DMS79 treated with DMSO at 0.1 percent for 48 hours (cell line): ENCODE results near the gene F3.

ENCODE experiments used
- DNase-seq: peaks from one replicate; lab custom pipeline; 2025; lab: John Stamatoyannopoulos, UW

Gene F3

GRCh38 chr1:94527447-94528031 lies 14.0 kb downstream of the F3 start:
- no peak for DNase-seq

GRCh38 chr1:94526152-94526980 lies 15.2 kb downstream of the F3 start:
- no peak for DNase-seq

DNA sequence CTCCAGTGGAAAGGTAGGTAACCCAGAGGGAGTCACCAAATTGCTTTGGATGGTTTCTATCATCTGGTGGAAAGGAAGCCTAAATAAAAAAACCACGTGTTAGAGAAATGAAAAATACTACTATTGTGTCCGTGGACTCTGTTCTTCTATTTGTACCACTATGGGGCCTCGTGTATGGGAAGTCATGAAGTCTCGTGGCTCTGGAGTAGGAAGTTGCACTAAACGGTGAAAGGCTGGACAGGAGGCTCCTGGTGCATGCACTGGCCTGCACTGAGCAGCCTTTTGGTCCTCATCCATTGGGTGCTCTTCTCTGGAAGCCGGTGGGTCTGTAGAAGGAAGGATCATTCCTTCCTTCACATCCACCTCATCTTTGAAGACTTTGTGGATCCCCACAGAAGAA lies 17.0 kb downstream of the F3 start:
- DNase-seq: no peak

DNA sequence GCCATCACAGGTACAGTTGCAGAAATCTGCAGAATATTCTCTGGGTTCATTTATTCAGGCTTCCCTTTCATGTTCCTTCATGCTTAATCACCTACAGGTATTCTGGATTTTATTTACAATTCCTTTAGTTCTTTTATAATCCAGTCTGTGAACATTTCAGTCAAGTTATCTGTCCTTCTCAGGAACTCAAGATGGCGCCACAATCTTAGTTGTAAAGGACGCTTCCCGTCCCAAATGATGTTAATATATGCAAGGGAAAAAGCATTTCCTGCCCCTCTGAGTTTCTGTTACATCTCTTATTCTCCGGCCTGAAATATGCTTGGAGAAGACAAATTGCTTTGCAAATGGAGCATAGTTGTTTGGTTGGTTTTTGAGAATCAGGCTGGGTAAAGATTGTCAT lies 19.3 kb downstream of the F3 start:
- no peak for DNase-seq

DNA sequence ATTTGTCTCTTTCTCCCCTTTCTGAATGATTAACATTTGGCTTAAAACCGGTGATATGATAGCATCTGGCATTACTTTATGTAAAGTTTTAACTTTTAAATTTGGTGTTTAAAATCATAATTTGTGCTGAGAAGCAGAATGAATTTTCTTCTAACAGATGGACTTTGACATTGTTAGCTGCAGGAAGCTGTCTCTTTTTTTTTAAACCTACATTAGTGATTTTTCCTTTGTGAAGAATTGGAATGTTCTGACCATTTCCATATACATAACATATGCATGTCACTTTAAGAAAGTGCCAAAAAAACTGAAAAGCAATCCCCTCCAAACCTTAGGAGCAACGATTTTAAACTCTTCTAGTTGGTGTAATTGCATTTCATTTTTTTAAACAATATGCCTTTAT lies 22.2 kb downstream of the F3 start:
- DNase-seq: no peak

- DNase-seq: no peak
Observed at GRCh38 chr1:94515296-94515947, 26.1 kb downstream of the F3 start.

- DNase-seq: peak; percentile 4
Observed at GRCh38 chr1:94514095-94514727, 27.3 kb downstream of the F3 start.

DNA sequence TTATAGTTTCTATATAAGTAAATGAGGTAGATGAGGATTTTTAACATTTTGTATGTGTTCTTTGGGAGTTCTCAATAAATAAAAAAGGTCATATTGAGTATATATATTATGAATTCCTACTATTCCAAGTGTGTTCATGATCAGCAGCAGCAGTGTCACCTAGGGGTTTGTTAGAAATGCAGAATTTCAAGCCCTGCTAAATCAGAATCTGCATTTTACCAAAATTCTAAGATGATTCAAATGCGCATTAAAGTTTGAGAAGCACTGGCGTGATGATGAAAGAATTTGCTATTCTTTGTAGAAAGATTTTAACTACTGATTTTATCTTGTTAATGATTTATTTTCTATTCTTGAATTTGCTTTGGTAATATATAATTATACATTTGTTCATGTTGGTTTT lies 28.7 kb downstream of the F3 start:
- DNase-seq: no peak

DNA sequence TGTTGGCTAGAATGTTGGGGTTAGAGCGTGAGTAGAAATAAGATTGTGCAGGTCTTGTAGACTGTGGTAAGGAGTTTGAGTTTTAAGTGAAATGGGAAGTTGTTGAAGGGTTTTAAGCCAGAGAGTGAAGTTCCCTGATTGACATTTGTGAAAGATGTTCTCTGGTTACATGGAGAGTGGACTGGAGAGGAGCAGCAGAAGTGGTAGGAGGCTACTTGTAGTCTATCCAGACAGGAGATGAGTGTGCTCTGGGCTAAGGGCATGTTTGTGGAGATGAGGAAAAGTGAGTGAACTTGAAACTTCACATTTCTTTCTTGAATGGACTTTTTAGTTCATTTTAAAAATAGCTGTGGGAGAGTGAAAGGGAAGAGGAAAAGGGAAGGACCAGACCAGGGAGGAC lies 37.0 kb downstream of the F3 start:
- no peak for DNase-seq

DNA sequence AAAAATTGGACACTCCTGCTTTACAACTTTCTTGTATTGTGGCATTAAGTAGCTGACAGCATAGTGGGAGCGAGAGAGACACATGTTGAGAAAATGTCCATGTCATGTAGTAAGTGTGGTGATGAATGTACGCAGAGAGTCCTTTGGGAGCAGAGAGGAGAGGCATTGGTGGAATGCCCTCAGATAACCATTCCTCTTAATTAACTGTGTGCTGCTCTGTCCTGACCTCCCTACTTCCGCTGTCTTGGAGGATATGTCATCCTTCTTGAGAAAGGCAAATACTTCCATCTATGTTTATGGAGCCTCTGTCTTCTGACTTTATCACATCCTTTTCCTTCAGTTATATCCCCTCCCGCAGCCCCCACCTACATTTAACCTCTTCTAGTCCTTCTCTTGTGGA lies 38.4 kb downstream of the F3 start:
- DNase-seq: no peak

DNA sequence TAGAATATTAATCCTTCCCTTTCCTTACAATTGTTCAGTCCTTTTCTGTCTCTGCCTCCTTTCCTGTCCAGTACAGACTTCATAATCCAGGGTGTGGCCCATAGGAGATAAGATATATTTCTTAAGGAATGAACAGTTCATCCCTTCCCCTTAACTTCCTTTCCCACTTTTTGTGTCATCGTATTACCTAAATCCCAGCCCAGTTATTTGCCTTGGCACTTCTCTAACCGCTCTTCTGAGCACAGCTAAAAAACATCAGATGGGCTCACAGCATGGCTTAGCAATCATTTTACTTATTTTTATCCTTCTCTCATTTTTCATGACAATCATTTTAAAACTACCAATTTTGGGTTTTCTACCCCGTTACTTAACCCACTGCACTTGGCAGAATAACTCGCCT lies 39.6 kb downstream of the F3 start:
- DNase-seq: no peak

DNA sequence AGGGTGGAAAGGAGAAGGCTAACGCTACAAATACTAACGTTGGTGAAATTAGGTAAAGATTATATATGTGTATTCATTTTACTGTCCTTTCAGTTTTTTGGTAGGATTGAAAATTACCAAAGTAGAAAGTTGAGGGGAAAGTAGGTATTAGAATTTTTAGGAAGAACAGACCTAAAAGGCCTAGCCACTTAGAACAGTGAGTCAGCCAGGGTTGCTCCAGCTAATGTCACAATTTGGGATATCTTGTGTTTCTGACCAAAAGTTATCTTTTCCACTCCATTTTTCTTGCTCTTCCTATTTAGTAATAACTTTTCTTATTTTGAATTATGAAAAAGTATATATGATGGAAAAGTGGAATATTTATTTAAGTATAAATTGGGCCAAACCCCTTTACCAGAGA lies 40.1 kb downstream of the F3 start:
- DNase-seq: no peak

DNA sequence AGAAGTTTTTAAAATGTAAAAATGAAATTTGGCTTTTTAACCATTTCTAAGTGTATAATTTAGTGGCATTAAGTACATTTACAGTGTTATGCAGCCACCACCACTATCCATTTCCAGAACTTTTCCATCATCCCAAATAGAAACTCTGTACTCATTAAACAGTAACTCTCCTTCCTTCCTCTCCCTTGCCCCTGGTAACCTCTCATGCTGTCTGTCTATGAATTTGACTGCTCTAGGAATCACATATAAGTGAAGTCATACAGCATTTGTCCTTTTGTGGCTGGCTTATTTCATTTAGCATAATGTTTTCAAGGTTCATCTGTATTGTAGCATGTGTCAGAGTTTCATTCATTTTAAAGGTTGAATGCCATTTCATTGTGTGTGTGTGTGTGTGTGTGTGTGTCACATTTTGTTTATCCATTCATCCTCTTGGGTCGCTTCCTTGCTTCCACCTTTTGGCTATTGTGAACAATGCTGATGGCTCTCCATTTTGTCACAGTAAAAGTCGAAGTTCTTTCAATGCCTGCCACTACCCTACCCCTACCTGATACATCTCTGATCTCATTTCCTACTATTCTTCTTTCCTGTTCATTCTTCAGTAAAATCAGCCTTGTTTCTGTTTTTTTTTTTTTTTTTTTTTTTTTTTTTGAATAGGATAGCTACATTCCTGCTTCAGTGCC lies 45.3 kb downstream of the F3 start:
- no peak for DNase-seq

DNA sequence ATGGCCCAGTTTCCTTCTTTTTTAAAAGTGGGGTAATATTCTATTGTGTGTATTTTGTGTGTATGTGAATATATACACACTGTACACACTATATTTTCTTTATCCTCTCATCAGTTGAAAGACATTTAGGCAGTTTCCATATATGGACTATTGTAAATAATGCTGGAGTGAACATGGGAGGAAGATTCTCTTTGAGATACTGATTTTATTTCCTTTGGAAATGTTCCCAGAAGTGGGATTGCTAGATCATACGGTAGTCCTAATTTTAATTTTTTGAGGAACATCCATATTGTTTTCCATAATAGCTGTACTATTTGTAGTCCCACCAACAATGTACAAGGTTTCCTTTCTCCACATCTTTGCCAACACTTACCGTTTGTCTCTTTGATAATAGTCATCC lies 51.0 kb downstream of the F3 start:
- no peak for DNase-seq

DNA sequence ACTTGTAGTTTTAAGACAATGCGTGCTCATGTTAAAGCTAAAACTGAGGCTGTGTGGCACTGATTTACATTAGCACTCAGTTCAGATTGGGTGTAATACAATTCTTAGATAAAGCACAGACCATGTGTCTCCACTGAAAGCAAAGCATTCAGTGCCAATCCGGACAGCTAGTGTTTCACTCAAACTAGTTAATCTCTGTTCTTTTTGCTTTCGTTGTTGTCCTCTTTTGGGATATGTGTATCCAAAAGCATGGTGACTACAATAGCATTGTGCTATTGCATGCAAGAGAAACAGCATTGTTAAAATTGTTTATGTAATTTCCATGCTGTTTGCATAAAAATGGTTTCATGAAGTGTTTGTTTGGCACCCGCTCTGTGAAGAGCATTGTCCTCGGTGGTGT lies 54.6 kb downstream of the F3 start:
- DNase-seq: no peak

DNA sequence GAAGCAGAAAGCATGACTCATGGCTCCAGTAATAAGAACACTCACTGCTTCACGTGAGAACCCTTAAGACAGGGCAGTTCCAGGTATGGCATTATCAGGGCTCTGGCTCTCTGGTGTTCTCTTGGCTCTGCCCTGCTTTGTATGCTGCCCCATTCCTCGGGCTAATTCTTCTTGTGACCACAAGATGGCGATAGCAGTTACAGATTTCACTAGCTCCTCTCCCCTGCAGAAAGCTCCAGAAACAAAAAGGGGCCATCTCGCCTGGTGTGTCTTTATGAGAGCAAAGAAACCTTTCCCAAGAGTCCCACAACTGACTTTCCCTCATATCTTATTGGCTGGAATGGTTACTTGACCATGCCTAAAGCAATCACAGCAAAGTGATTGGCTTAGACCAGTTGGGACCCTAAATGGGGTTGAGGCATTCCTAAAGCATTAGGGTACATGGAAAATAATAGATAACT lies 60.1 kb downstream of the F3 start:
- DNase-seq: peak; percentile 49

DNA sequence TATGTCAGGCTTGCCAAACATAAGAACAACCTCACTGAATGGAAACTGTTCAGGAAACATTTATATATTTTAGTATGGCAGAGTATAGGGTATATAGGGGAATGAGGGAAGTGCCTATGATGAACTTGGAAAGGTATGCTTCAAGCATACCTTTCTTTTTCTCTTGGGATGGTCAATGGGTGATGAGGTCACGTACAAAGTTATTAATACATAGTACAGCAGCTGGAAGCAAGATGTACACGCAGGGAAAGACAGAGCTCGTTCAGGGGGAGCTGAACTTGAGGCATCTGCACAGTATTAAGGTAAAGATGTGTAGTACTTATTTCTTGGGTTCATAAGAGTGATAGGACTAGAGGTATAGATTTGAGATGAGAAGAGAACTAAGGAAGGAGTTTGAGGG lies 61.9 kb downstream of the F3 start:
- DNase-seq: no peak
